CD14-positive monocyte (primary cell): ENCODE results near the gene RHOA. TPM values are rescaled to one million over a fixed set of nuclear protein-coding genes. Genes with fewer than 3 reads are reported as not detected.
"Not testable (repeated sequence)": the region's sequence is repeated elsewhere in the genome, so short reads cannot be mapped to it uniquely, and the experiment has no call there.

Source experiments
- DNase-seq, 3 donors: peaks; one replicate each; pipeline ENCODE4 v3.0.0-alpha.2; 2011 to 2022
- H2AFZ ChIP-seq: 2 replicates; pipeline ENCODE4 v1.6.0; 2012; ENCODE audit warnings: mild to moderate bottlenecking, low read depth, low read length, inconsistent platforms; ENCODE audit not compliant: insufficient read depth, poor library complexity, severe bottlenecking
- H3K27ac ChIP-seq, 2 donors: 1 replicate in 1 of 2; 2 replicates in 1 of 2; pipeline ENCODE4 v1.5.1; 2012 to 2013; ENCODE audit warnings: low read length in 2 of 2, control low read depth in 1 of 2, inconsistent platforms in 1 of 2, low read depth in 1 of 2, mild to moderate bottlenecking in 1 of 2
- H3K27me3 ChIP-seq, 2 donors: one replicate each; pipeline versions ENCODE4 v1.6.0 to v1.6.1; 2011 to 2013; ENCODE audit warnings: low read length in 2 of 2; ENCODE audit not compliant: control insufficient read depth in 2 of 2, insufficient read depth in 2 of 2
- H3K36me3 ChIP-seq, 2 donors: replicated peaks in 1 of 2; 1 replicate in 1 of 2; 2 replicates in 1 of 2; pipeline versions ENCODE4 v1.5.1 to v1.6.1; 2012 to 2013; ENCODE audit warnings: low read length in 2 of 2, control low read depth in 1 of 2, inconsistent platforms in 1 of 2, mild to moderate bottlenecking in 1 of 2; ENCODE audit not compliant: insufficient read depth in 2 of 2, control insufficient read depth in 1 of 2
- H3K4me1 ChIP-seq, 2 donors: 1 replicate in 1 of 2; 2 replicates in 1 of 2; pipeline versions ENCODE4 v1.5.1 to v1.6.1; 2012 to 2013; ENCODE audit warnings: low read length in 2 of 2, control low read depth in 1 of 2, inconsistent platforms in 1 of 2, mild to moderate bottlenecking in 1 of 2, moderate library complexity in 1 of 2; ENCODE audit not compliant: insufficient read depth in 2 of 2, control insufficient read depth in 1 of 2
- H3K4me2 ChIP-seq: replicated peaks from 2 replicates; pipeline ENCODE3; 2012; ENCODE audit warnings: low read length, moderate library complexity, mild to moderate bottlenecking; ENCODE audit not compliant: poor library complexity, severe bottlenecking; ENCODE audit errors: extremely low read depth
- H3K4me3 ChIP-seq, 3 experiments: fragments of 200-600 bp in 1 of 3; sonication (generic) in 1 of 3; replicated peaks in 1 of 3; 1 replicate in 2 of 3; 2 replicates in 1 of 3; pipeline ENCODE4 v1.5.1; 2011 to 2013; ENCODE audit warnings: low read length in 3 of 3, mild to moderate bottlenecking in 3 of 3, control low read depth in 2 of 3, low read depth in 2 of 3, inconsistent platforms in 1 of 3, moderate library complexity in 1 of 3
- H3K79me2 ChIP-seq: 2 replicates; pipeline ENCODE4 v1.6.0; 2012; ENCODE audit warnings: mild to moderate bottlenecking, control low read depth, inconsistent platforms, low read length, moderate library complexity; ENCODE audit not compliant: insufficient read depth
- H3K9ac ChIP-seq: 2 replicates; pipeline ENCODE4 v1.6.0; 2017; ENCODE audit warnings: low read length, mild to moderate bottlenecking; ENCODE audit not compliant: insufficient read depth, poor library complexity, severe bottlenecking
- H3K9me3 ChIP-seq, 2 donors: replicated peaks in 1 of 2; 1 replicate in 1 of 2; 2 replicates in 1 of 2; pipeline versions ENCODE4 v1.5.1 to v1.6.1; 2012 to 2013; ENCODE audit warnings: low read length in 2 of 2, control low read depth in 1 of 2; ENCODE audit not compliant: control insufficient read depth in 1 of 2, insufficient read depth in 1 of 2
- H4K20me1 ChIP-seq: 2 replicates; pipeline ENCODE4 v1.6.0; 2012; ENCODE audit warnings: mild to moderate bottlenecking, low read length, control low read depth, moderate library complexity; ENCODE audit not compliant: insufficient read depth
- H3K27ac Mint-ChIP-seq, 7 donors: one replicate each; pipeline ENCODE4 v1.8.0; 2020; ENCODE audit warnings: mild to moderate bottlenecking in 7 of 7, mixed read lengths in 7 of 7, moderate library complexity in 6 of 7, inconsistent platforms in 2 of 7
- H3K27me3 Mint-ChIP-seq, 3 donors: one replicate each; pipeline ENCODE4 v1.8.0; 2021 to 2022; ENCODE audit warnings: low read depth in 3 of 3, mild to moderate bottlenecking in 3 of 3, mixed read lengths in 3 of 3, moderate library complexity in 3 of 3, inconsistent platforms in 1 of 3
- H3K36me3 Mint-ChIP-seq, 2 donors: one replicate each; pipeline ENCODE4 v1.8.0; 2020; ENCODE audit warnings: mixed read lengths in 2 of 2, inconsistent platforms in 1 of 2, mild to moderate bottlenecking in 1 of 2
- H3K4me1 Mint-ChIP-seq: one replicate; pipeline ENCODE4 v1.8.0; 2020; ENCODE audit warnings: mild to moderate bottlenecking, mixed read lengths
- H3K4me3 Mint-ChIP-seq, 2 donors: one replicate each; pipeline ENCODE4 v1.8.0; 2020; ENCODE audit warnings: mild to moderate bottlenecking in 2 of 2, mixed read lengths in 2 of 2, moderate library complexity in 1 of 2
- H3K9me3 Mint-ChIP-seq, 7 donors: one replicate each; pipeline ENCODE4 v1.8.0; 2020 to 2022; ENCODE audit warnings: mixed read lengths in 7 of 7, mild to moderate bottlenecking in 6 of 7, moderate library complexity in 6 of 7, inconsistent platforms in 2 of 7
- WGBS: methylation state at CpG from one replicate; pipeline ENCODE4 v1.1.5; 2013; ENCODE audit warnings: missing lambda C conversion rate; ENCODE audit not compliant: insufficient coverage; 5-methylcytosine and 5-hydroxymethylcytosine counted together
- intact Hi-C, 2 donors: fragments of 100-400 bp; cut with micrococcal nuclease; formaldehyde crosslinking; loops; one replicate each; pipeline versions ENCODE4 v1.15.0 to v1.15.1; 2023
- polyA plus RNA-seq, 3 donors: library from polyadenylated mRNA; depleted of rRNA in 1 of 3; unstranded in 2 of 3; stranded (reverse) in 1 of 3; fragments of 300-500 nt in 2 of 3; fragments of >200 nt in 1 of 3; fragmentation: Illumina TruSeq in 2 of 3; gene quantifications; 1 replicate in 2 of 3; 2 replicates in 1 of 3; pipeline ENCODE4 v1.2.3, GENCODE V29; 2012 to 2021
- TF ChIP-seq, protein P1 (sequence below): fragments of 200-600 bp; IDR thresholded peaks from one replicate; pipeline ENCODE4 v1.8.0; 2022; ENCODE audit warnings: antibody characterized with exemption, mild to moderate bottlenecking

The RHOA gene
- polyA plus RNA-seq, 3 donors: 624 to 1,306 (median 1,179) TPM

DNA sequence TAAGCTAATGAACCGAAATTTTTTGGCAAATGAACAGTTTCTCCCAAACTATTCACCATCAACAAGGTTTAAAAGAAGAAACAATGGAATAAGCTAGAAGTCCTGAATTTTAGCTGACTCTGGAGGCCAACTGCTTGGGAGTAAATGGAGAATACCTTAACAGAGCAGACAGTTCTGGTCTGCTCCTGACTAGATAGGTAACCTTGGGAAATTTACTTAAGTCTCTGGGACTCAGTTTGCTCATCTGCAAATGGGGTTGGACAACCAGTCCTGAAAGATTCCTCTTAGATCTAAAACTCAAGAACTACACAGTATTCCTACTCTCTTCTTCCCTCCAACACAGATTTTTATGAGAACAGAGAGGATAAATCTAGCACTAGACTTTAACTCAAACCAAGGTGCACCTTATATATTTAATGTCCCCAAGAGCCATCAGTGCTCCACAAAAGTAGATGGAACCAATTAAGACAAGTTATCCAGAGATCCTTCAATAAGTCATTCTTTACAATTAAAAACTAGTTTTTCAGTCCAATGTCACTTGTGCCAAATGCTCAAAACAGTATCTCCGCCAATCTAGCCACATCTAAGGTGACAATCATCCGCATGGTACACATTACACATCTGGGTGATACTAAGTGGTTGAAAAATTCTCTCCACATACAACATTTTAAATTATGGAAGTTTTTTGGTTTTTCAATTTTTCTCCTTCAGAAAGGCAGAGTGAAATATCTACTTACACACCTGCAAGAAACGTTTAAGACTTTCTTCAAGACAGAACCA, 1.5 kb downstream of the RHOA start:
- Histone ChIP-seq H2AFZ (no peak overlapping the region), H3K27ac (peak overlapping the region in 1 of 2 donors; percentile 90), H4K20me1 (peaks cover 61% of the 10 kb centered on the region), H3K4me2 (peak overlapping the region; percentile 93), H3K27me3 (no peaks in the 10 kb centered on the region), H3K4me3 (peak overlapping the region; percentile 91 to 99 (median 99)), H3K36me3 (peaks cover 7 to 13% of the 10 kb centered on the region in 2 donors), H3K9me3 (no peaks in the 10 kb centered on the region), H3K9ac (peak overlapping the region; percentile 95), H3K79me2 (peaks cover 95% of the 10 kb centered on the region), H3K4me1 (peaks cover 67 to 78% of the 10 kb centered on the region in 2 donors)
- no peak for DNase-seq
- peak overlapping the region in 6 of 7 donors; percentile 57 to 94 (median 92) for H3K27ac Mint-ChIP-seq
- no CpG with 5 or more reads among the region's 4 CpGs for WGBS
- H3K9me3 Mint-ChIP-seq: peaks cover 0 to 2% (median 0%) of the 10 kb centered on the region in 7 donors
- H3K27me3 Mint-ChIP-seq: peaks cover 0 to 2% (median 1%) of the 10 kb centered on the region in 3 donors
- intact Hi-C loops: loop anchor here (5.0 to 10.0 kb wide), 4 partner anchors 37 to 73 kb away; partner anchors contain the start of gene GPX1 (in 1 of the 2)
- peaks cover 69% of the 10 kb centered on the region for H3K4me1 Mint-ChIP-seq
- H3K4me3 Mint-ChIP-seq: peak overlapping the region; percentile 87 to 93
- TF ChIP-seq, protein P1, sequence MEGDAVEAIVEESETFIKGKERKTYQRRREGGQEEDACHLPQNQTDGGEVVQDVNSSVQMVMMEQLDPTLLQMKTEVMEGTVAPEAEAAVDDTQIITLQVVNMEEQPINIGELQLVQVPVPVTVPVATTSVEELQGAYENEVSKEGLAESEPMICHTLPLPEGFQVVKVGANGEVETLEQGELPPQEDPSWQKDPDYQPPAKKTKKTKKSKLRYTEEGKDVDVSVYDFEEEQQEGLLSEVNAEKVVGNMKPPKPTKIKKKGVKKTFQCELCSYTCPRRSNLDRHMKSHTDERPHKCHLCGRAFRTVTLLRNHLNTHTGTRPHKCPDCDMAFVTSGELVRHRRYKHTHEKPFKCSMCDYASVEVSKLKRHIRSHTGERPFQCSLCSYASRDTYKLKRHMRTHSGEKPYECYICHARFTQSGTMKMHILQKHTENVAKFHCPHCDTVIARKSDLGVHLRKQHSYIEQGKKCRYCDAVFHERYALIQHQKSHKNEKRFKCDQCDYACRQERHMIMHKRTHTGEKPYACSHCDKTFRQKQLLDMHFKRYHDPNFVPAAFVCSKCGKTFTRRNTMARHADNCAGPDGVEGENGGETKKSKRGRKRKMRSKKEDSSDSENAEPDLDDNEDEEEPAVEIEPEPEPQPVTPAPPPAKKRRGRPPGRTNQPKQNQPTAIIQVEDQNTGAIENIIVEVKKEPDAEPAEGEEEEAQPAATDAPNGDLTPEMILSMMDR: no peak
- peaks cover 16 to 20% of the 10 kb centered on the region in 2 donors for H3K36me3 Mint-ChIP-seq

DNA sequence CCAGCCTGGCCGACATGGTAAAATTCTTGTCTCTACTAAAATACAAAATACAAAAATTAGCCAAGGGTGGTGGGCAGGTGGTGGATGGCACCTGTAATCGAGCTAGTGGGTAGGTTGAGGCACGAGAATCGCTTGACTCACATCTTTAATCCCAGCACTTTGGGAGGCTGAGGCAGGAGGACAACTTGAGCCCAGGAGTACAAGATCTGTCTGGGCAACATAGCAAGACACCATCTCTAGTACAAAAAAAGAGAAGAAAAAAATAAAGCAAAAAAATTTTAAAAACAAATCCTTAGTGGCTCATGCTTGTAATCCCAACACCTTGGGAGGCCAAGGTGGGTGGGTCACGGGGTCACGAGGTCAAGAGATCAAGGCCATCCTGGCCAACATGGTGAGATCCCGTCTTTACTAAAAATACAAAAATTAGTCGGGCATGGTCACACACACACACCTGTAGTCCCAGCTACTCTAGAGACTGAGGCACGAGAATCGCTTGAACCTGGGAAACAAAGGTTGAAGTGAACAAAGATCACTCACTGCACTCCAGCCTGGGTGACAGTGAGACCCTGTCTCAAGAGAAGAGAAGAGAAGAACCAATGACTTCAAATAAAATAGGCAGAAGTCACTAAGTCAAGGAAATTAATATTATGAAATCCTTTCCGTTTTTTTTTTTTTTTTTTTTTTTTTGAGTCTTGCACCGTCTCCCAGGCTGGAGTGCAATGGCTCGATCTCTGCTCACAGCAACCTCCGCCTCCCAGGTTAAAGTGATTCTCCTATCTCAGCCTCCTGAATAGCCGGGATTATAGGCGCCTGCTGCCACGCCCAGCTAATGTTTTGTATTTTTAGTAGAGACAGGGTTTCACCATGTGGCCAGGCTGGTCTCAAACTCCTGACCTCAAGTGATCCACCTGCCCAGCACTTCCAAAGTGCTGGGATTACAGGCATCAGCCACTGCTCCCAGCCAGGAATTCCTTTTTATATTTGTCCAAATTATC, 4.9 kb downstream of the RHOA start:
- H3K4me3 Mint-ChIP-seq: peak overlapping the region; percentile 61 to 82
- Histone ChIP-seq H4K20me1 (peaks cover 94% of the 10 kb centered on the region), H3K27me3 (no peaks in the 10 kb centered on the region), H3K4me1 (peaks cover 48 to 60% of the 10 kb centered on the region in 2 donors), H3K27ac (peak overlapping the region; percentile 60 to 72), H2AFZ (no peak overlapping the region), H3K36me3 (peaks cover 3 to 25% of the 10 kb centered on the region in 2 donors), H3K4me2 (peak overlapping the region; percentile 60), H3K9ac (peak overlapping the region; percentile 32), H3K9me3 (no peaks in the 10 kb centered on the region), H3K79me2 (peaks cover 99% of the 10 kb centered on the region), H3K4me3 (peak overlapping the region in 2 of 3 experiments; percentile 29 to 60)
- H3K36me3 Mint-ChIP-seq: peaks cover 17 to 28% of the 10 kb centered on the region in 2 donors
- H3K27ac Mint-ChIP-seq: peak overlapping the region; percentile 88 to 94 (median 91)
- H3K4me1 Mint-ChIP-seq: peaks cover 58% of the 10 kb centered on the region
- H3K9me3 Mint-ChIP-seq: no peaks in the 10 kb centered on the region
- DNase-seq: peak in 1 of 3 donors; percentile 51
- 62% methylated on average over 2 of the region's 17 CpGs for WGBS
- TF ChIP-seq, protein P1: no peak
- H3K27me3 Mint-ChIP-seq: peaks cover 0 to 2% (median 1%) of the 10 kb centered on the region in 3 donors
- intact Hi-C loops: no loop called here

DNA sequence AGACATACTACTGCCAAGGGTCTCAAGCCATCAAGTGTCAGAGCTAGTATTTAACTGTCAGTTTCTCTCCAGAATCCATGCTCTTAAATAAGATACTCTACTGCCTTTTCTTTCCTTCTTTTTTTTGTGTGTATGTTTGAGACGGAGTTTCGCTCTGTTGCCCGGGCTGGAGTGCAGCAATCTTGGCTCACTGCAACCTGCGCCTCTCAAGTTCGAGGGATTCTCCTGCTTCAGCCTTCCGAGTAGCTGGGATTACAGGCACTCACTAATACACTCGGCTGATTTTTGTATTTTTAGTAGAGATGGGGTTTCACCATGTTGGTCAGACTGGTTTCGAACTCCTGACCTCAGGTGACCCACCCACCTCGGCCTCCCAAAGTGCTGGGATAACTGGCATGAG, 6.2 kb downstream of the RHOA start:
- WGBS: 80% methylated on average over 2 of the region's 9 CpGs
- H3K4me3 ChIP-seq, DNase-seq, H3K9me3 ChIP-seq, H2AFZ ChIP-seq, H3K27me3 Mint-ChIP-seq, H3K4me3 Mint-ChIP-seq, H3K9me3 Mint-ChIP-seq, H3K27me3 ChIP-seq, intact Hi-C loops, H3K9ac ChIP-seq, H3K4me2 ChIP-seq: not testable (repeated sequence)
- Histone ChIP-seq H3K4me1 (peaks cover 60 to 68% of the 10 kb centered on the region in 2 donors), H3K36me3 (peaks cover 3 to 25% of the 10 kb centered on the region in 2 donors), H4K20me1 (peaks cover 100% of the 10 kb centered on the region), H3K27ac (peak overlapping the region in 1 of 2 donors; percentile 72), H3K79me2 (peaks cover 100% of the 10 kb centered on the region)
- Mint-ChIP-seq H3K4me1 (peaks cover 68% of the 10 kb centered on the region), H3K36me3 (peaks cover 23 to 37% of the 10 kb centered on the region in 2 donors), H3K27ac (peak overlapping the region in 5 of 7 donors; percentile 43 to 94 (median 88))
